Heart left ventricle (tissue), 16 donors: ENCODE data around the gene LINGO1. TPM values are rescaled to one million over a fixed set of nuclear protein-coding genes. Genes with fewer than 3 reads are reported as not detected.

ENCODE experiments used
- ATAC-seq, 4 donors: fragments of 200-7000 bp; cut with Tn5 transposase; one replicate each; pipeline ENCODE4 v1.9.1; 2020 to 2022; ENCODE audit warnings: moderate library complexity in 4 of 4, mild to moderate bottlenecking in 3 of 4, moderate number of reproducible peaks in 1 of 4
- DNase-seq, 5 donors: peaks; one replicate each; pipeline ENCODE4 v3.0.0-alpha.2; 2020
- H3K27ac ChIP-seq, 12 donors: fragments of 200-600 bp; sonication (generic) in 4 of 12; one replicate each; pipeline versions ENCODE4 v1.5.0 to v1.8.0; 2016 to 2022; ENCODE audit warnings: mild to moderate bottlenecking in 2 of 12
- H3K27me3 ChIP-seq, 9 donors: fragments of 200-600 bp; sonication (generic) in 2 of 9; one replicate each; pipeline versions ENCODE4 v1.5.1 to v1.8.0; 2016 to 2022; ENCODE audit warnings: mild to moderate bottlenecking in 3 of 9
- H3K36me3 ChIP-seq, 9 donors: fragments of 200-600 bp; sonication (generic) in 2 of 9; one replicate each; pipeline versions ENCODE4 v1.5.0 to v1.8.0; 2018 to 2022; ENCODE audit warnings: mild to moderate bottlenecking in 2 of 9
- H3K4me1 ChIP-seq, 12 donors: fragments of 200-600 bp; sonication (generic) in 4 of 12; one replicate each; pipeline versions ENCODE4 v1.5.0 to v1.8.0; 2016 to 2022; ENCODE audit warnings: mild to moderate bottlenecking in 3 of 12
- H3K4me3 ChIP-seq, 12 donors: fragments of 200-600 bp; sonication (generic) in 4 of 12; one replicate each; pipeline versions ENCODE4 v1.5.0 to v1.8.0; 2017 to 2022; ENCODE audit warnings: mild to moderate bottlenecking in 9 of 12, moderate library complexity in 4 of 12
- H3K9me3 ChIP-seq, 12 donors: fragments of 200-600 bp; sonication (generic) in 4 of 12; one replicate each; pipeline versions ENCODE4 v1.5.0 to v1.8.0; 2016 to 2022; ENCODE audit warnings: mild to moderate bottlenecking in 1 of 12
- POLR2A ChIP-seq, 2 donors: fragments of 450-650 bp; IDR thresholded peaks; one replicate each; pipeline ENCODE4 v1.6.1; 2017; ENCODE audit warnings: antibody characterized with exemption in 2 of 2, mild to moderate bottlenecking in 2 of 2, moderate library complexity in 2 of 2
- whole genome bisulfite sequencing, 4 donors: extraction: QIAGEN DNeasy Blood & Tissue Kit in 2 of 4; methylation state at CpG; one replicate each; pipeline versions ENCODE4 v1.1.5 to v1.1.7; 2013 to 2018; 5-methylcytosine and 5-hydroxymethylcytosine counted together
- intact Hi-C, 10 donors: fragments of 100-400 bp; cut with DNase I; formaldehyde crosslinking; loops; one replicate each; pipeline versions ENCODE4 v1.11.1 to v1.14.2; 2022
- polyA plus RNA-seq, 2 donors: library from polyadenylated mRNA; stranded (reverse); fragments of 200-250 nt; gene quantifications; one replicate each; pipeline ENCODE4 v1.2.3, GENCODE V29; 2013
- total RNA-seq, 9 donors: library from RNA; depleted of rRNA in 2 of 9; stranded (reverse); fragments of >200 nt in 2 of 9; fragmentation: NEBNext Ultra II Directional in 3 of 9; extraction: Animal tissue kit (Norgen Biotek cat#: 25700) in 3 of 9; gene quantifications; one replicate each; pipeline versions ENCODE4 v1.1.0 to v1.2.4, GENCODE V29; 2016 to 2023
- TF ChIP-seq, protein P1 (sequence below), 12 donors: fragments of 200-600 bp; sonication (generic) in 4 of 12; IDR thresholded peaks; one replicate each; pipeline versions ENCODE4 v1.5.0 to v1.8.0; 2018 to 2022; ENCODE audit warnings: antibody characterized with exemption in 12 of 12, mild to moderate bottlenecking in 5 of 12
- donor health status: ischemic (EF 13 %, LVEDD 7.1; RV severe dilation, severe dysfunction).
- donor health status: healthy with polysubstance abuse.
- donor health status: DM: no; HTN: yes; CAD: no.
- donor health status: DM: no; HTN: no; CAD: no.
- donor health status: ischemic (EF 25% LVEDD 6.9; RV normal size, moderate dysfunction).
- donor health status: ischemic (EF 25% LVEDD 5.7; RV mildly dilated, moderate dysfunction).
- donor health status: healthy.
- donor health status: DM: yes; HTN: yes; CAD: no.
- donor health status: ischemic (EF 35%, LVEDD 5.7; RV mildly dilated, moderate dysfunction).
- donor health status: nonischemic (EF 11% LVEDD 7.7; RV severe dilation, severe dysfunction).
- donor health status: DM: yes; HTN: yes; CAD: no.
- donor health status: PGD.
- donor health status: ischemic (EF 29% LVEDD 5.4; RV normal size, mild dysfunction).
- donor health status: nonischemic (EF 23%, LVEDD 6.1; RV moderate dilation, normal function).

LINGO1 gene
- total and polyA plus RNA-seq, 11 donors, result 0.49 to 4.0 (median 1.7) TPM

DNA sequence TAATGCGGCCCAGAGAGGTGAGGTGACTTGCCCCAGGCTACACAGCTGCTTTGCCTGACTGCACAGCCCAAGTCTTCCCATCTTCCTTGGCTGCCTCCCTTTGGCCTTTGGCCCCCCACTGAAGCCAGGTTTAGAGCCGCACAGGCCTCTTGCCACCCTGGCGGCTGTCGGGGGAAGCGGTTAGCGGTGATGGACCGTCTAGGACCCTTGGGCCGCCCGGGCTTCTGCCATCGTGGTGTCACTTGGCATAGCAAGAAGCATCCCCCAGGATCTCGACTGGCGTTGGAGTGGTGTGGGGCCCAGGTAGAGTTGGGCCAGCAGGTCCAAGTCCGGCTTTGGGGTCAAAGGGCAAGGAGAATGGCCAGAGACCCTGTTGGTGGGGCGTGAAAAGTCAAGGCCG lies 61.0 kb downstream of the LINGO1 start:
- H3K9me3 ChIP-seq, result no peaks in the 10 kb centered on the region
- H3K27me3 ChIP-seq, result no peaks in the 10 kb centered on the region
- peaks cover 0 to 19% (median 0%) of the 10 kb centered on the region in 12 donors for H3K4me1 ChIP-seq
- no peak for TF ChIP-seq POLR2A (IDR thresholded peaks at IDR 0.05)
- TF ChIP-seq, protein P1, sequence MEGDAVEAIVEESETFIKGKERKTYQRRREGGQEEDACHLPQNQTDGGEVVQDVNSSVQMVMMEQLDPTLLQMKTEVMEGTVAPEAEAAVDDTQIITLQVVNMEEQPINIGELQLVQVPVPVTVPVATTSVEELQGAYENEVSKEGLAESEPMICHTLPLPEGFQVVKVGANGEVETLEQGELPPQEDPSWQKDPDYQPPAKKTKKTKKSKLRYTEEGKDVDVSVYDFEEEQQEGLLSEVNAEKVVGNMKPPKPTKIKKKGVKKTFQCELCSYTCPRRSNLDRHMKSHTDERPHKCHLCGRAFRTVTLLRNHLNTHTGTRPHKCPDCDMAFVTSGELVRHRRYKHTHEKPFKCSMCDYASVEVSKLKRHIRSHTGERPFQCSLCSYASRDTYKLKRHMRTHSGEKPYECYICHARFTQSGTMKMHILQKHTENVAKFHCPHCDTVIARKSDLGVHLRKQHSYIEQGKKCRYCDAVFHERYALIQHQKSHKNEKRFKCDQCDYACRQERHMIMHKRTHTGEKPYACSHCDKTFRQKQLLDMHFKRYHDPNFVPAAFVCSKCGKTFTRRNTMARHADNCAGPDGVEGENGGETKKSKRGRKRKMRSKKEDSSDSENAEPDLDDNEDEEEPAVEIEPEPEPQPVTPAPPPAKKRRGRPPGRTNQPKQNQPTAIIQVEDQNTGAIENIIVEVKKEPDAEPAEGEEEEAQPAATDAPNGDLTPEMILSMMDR (IDR thresholded peaks at IDR 0.05), result no peak
- intact Hi-C loops, result no loop called here
- DNase-seq, result peak in 1 of 5 donors; percentile 14
- H3K27ac ChIP-seq, result no peak overlapping the region
- no peak overlapping the region for H3K4me3 ChIP-seq
- WGBS, 4 donors, result 92 to 98% (median 94%) methylated on average over 7 to 15 of the region's 15 CpGs
- no peak for ATAC-seq
- no peaks in the 10 kb centered on the region for H3K36me3 ChIP-seq

DNA sequence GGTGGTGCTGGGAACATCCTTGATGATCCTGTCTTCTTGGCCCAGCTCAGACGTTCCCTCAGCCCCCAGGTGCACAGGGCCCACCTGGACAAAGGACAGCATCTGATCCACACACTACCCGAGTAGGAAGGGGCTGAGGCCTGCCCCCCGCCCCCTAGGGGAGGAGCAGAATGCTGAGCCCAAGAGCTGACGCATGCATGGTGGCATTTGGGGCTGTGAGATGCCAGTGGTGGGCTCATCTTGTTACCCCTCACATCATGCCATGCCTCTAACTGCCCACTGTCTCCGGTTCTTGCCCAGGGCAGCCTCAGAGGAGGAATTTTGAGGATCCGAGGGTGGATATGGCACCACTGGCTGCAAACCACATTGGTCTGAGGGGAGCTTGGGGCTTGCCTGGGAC lies 61.5 kb downstream of the LINGO1 start:
- Histone ChIP-seq H3K27me3 (no peaks in the 10 kb centered on the region), H3K4me3 (no peak overlapping the region), H3K4me1 (peaks cover 0 to 19% (median 0%) of the 10 kb centered on the region in 12 donors), H3K9me3 (no peaks in the 10 kb centered on the region), H3K36me3 (no peaks in the 10 kb centered on the region), H3K27ac (no peak overlapping the region)
- ATAC-seq (no peak), DNase-seq (peak in 1 of 5 donors; percentile 13)
- TF ChIP-seq POLR2A (IDR thresholded peaks at IDR 0.05), result no peak
- TF ChIP-seq, protein P1 (IDR thresholded peaks at IDR 0.05), result no peak
- WGBS, 4 donors, result 80 to 90% (median 89%) methylated on average over 5 to 6 of the region's 6 CpGs
- intact Hi-C loops, result no loop called here

DNA sequence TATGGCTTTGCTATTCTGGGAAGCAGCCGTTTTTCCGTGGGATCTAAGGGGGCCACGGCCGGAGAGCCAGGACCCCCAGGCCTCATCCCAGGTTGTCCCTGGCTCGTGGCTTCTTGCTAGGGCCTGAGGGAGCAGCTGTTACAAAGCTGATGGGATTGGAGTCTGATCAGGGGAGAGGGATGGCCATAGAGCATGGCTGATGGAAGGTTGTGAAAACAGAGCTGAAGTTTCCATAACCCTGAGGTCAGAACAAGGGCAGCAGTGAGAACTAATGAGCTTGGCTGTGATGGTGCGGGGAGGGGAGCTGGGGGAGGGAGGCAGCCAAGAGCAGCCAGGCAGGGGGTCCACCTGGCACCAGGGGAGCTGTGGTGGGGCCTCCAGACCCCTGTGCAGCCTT lies 63.0 kb downstream of the LINGO1 start:
- Histone ChIP-seq H3K9me3 (no peaks in the 10 kb centered on the region), H3K27ac (peak overlapping the region in 6 of 12 donors; percentile 20 to 57 (median 47)), H3K27me3 (no peaks in the 10 kb centered on the region), H3K36me3 (no peaks in the 10 kb centered on the region), H3K4me3 (peak overlapping the region in 10 of 12 donors; percentile 0 to 48 (median 33)), H3K4me1 (peaks cover 0 to 19% (median 0%) of the 10 kb centered on the region in 12 donors)
- DNase-seq (peak in 1 of 5 donors; percentile 20), ATAC-seq (peak in 2 of 4 donors; percentile 31 to 48)
- WGBS, 4 donors, result 55 to 63% (median 59%) methylated on average over 6 of the region's 6 CpGs
- no peak for TF ChIP-seq POLR2A (IDR thresholded peaks at IDR 0.05)
- TF ChIP-seq, protein P1 (IDR thresholded peaks at IDR 0.05), result no peak
- intact Hi-C loops, result no loop called here

DNA sequence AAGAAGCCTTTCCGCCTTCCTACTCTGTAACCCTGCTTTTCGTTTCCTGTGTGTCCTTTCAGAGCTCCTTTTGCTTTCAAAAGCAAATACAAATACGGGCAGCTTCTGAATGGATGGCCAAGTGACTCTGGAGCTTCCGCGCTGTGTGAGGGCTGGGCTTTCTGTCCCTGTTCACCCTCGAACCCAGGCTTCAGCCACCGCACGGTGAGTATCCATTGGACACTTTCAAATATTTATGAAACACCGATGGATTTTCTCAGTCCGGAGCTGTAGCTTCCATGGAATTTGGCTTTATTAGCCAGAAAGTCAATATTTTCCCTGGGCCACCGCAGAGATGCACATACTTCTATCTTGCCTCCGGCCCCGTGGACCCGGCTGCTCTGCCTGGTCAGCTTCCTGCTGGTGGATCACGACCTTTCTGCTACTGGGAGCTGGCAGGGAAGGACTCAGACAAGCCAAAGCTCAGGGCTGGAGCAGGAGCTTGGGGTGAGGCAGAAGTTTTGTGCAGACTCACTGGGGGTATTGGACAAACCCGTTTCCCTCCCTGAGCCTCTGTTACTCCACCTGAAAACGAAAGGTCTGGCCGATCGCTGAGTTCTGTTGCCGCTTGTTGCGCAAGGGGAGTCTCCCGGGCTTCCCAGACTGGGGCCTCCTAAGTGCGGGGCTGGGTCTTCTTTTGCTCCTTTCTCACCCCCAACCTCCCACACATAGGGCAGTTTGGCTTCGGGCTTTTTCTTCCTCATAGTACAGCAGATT lies 63.6 kb downstream of the LINGO1 start:
- H3K27ac ChIP-seq, result peak overlapping the region in 8 of 12 donors; percentile 20 to 66 (median 47)
- 63 to 69% (median 67%) methylated on average over 24 of the region's 24 CpGs for WGBS, 4 donors
- peaks cover 0 to 19% (median 0%) of the 10 kb centered on the region in 12 donors for H3K4me1 ChIP-seq
- no peaks in the 10 kb centered on the region for H3K9me3 ChIP-seq
- intact Hi-C loops, result no loop called here
- H3K36me3 ChIP-seq, result no peaks in the 10 kb centered on the region
- DNase-seq (peak in 1 of 5 donors; percentile 29), ATAC-seq (peak in 3 of 4 donors; percentile 22 to 54 (median 53))
- peak overlapping the region in 10 of 12 donors; percentile 0 to 48 (median 33) for H3K4me3 ChIP-seq
- TF ChIP-seq, protein P1 (IDR thresholded peaks at IDR 0.05), result no peak
- no peak for TF ChIP-seq POLR2A (IDR thresholded peaks at IDR 0.05)
- no peaks in the 10 kb centered on the region for H3K27me3 ChIP-seq
